IMR-90 (cell line): ENCODE data around the gene EMC1. TPM values are rescaled to one million over a fixed set of nuclear protein-coding genes. Genes with fewer than 3 reads are reported as not detected.

ENCODE experiments used
- ATAC-seq: fragments of 200-7000 bp; cut with Tn5 transposase; 2 replicates; pipeline ENCODE4 v1.9.1; 2020; ENCODE audit warnings: low read depth, mild to moderate bottlenecking, moderate library complexity
- BruUV-seq: library from RNA; stranded (reverse); fragments of 400-500 nt; replicated peaks from 2 replicates; lab custom pipeline; 2021; lab: Mats Ljungman, UMichigan
- CTCF ChIA-PET: fragments of 300-600 bp; formaldehyde crosslinking; extraction: SDS; loops from one replicate; lab custom pipeline; 2021; ENCODE audit warnings: antibody characterized with exemption; lab: Yijun Ruan, JAX
- POLR2A ChIA-PET: fragments of 300-600 bp; sonication (Branson Sonifier 250); formaldehyde crosslinking; loops from one replicate; lab custom pipeline; 2022; ENCODE audit warnings: antibody characterized with exemption; ENCODE audit not compliant: unreplicated experiment; lab: Charles Lee
- DNase-seq: peaks from one replicate; pipeline ENCODE4 v3.0.0; 2013
- H2AFZ ChIP-seq: replicated peaks from 2 replicates; pipeline ENCODE3; 2013; ENCODE audit warnings: low read length, mild to moderate bottlenecking; ENCODE audit not compliant: poor library complexity
- H2AK5ac ChIP-seq: 2 replicates; pipeline ENCODE4 v1.6.1; 2013; ENCODE audit warnings: low read depth, low read length, inconsistent platforms
- H2AK9ac ChIP-seq: replicated peaks from 2 replicates; pipeline ENCODE3; 2013; ENCODE audit warnings: mild to moderate bottlenecking, low read depth, low read length, moderate library complexity; ENCODE audit not compliant: poor library complexity
- H2BK120ac ChIP-seq: 2 replicates; pipeline ENCODE4 v1.6.1; 2013; ENCODE audit warnings: low read depth, low read length, inconsistent platforms
- H2BK15ac ChIP-seq: 3 replicates; pipeline ENCODE4 v1.6.1; 2013; ENCODE audit warnings: low read depth, low read length, inconsistent platforms
- H2BK20ac ChIP-seq: 2 replicates; pipeline ENCODE4 v1.6.1; 2013; ENCODE audit warnings: low read depth, mild to moderate bottlenecking, inconsistent platforms, low read length, moderate library complexity
- H2BK5ac ChIP-seq: 2 replicates; pipeline ENCODE4 v1.6.1; 2013; ENCODE audit warnings: mild to moderate bottlenecking, low read depth, low read length, inconsistent platforms; ENCODE audit not compliant: poor library complexity, severe bottlenecking
- H3K14ac ChIP-seq: replicated peaks from 2 replicates; pipeline ENCODE4 v1.6.1; 2013; ENCODE audit warnings: low read depth, low read length, inconsistent platforms
- H3K18ac ChIP-seq: 2 replicates; pipeline ENCODE4 v1.6.1; 2013; ENCODE audit warnings: low read depth, low read length, control low read depth
- H3K23ac ChIP-seq: 2 replicates; pipeline ENCODE4 v1.6.1; 2013; ENCODE audit warnings: low read depth, low read length, inconsistent platforms
- H3K27ac ChIP-seq: 2 replicates; pipeline ENCODE4 v1.5.1; 2013; ENCODE audit warnings: mild to moderate bottlenecking, control low read depth, low read length; ENCODE audit not compliant: insufficient read depth
- H3K27me3 ChIP-seq: 2 replicates; pipeline ENCODE4 v1.6.1; 2013; ENCODE audit warnings: low read length; ENCODE audit not compliant: control insufficient read depth, insufficient read depth
- H3K36me3 ChIP-seq: 2 replicates; pipeline ENCODE4 v1.6.1; 2013; ENCODE audit warnings: low read length, mixed read lengths; ENCODE audit not compliant: control insufficient read depth, insufficient read depth
- H3K4ac ChIP-seq: 2 replicates; pipeline ENCODE4 v1.6.1; 2013; ENCODE audit warnings: low read depth, low read length, inconsistent platforms
- H3K4me1 ChIP-seq: 2 replicates; pipeline ENCODE4 v1.6.1; 2013; ENCODE audit warnings: low read length, mixed read lengths; ENCODE audit not compliant: control insufficient read depth, insufficient read depth
- H3K4me2 ChIP-seq: 2 replicates; pipeline ENCODE4 v1.6.1; 2013; ENCODE audit warnings: low read depth, mild to moderate bottlenecking, control low read depth, low read length, moderate library complexity
- H3K4me3 ChIP-seq: 2 replicates; pipeline ENCODE4 v1.5.1; 2013; ENCODE audit warnings: low read depth, mild to moderate bottlenecking, control low read depth, low read length, moderate library complexity; ENCODE audit not compliant: insufficient read depth
- H3K56ac ChIP-seq: 2 replicates; pipeline ENCODE4 v1.6.1; 2013; ENCODE audit warnings: low read length, inconsistent platforms; ENCODE audit not compliant: insufficient read depth; ENCODE audit errors: extremely low read depth
- H3K79me1 ChIP-seq, 2 experiments: 2 replicates each; pipeline ENCODE4 v1.6.1; 2013; ENCODE audit warnings: low read length in 2 of 2, inconsistent platforms in 1 of 2, low read depth in 1 of 2
- H3K9ac ChIP-seq: 2 replicates; pipeline ENCODE4 v1.6.1; 2013; ENCODE audit warnings: low read depth, low read length, control low read depth
- H3K9me1 ChIP-seq: 2 replicates; pipeline ENCODE4 v1.6.1; 2013; ENCODE audit warnings: low read length, inconsistent platforms; ENCODE audit not compliant: insufficient read depth
- H3K9me3 ChIP-seq: 2 replicates; pipeline ENCODE4 v1.6.1; 2013; ENCODE audit warnings: low read length; ENCODE audit not compliant: control insufficient read depth, insufficient read depth
- H4K20me1 ChIP-seq: 2 replicates; pipeline ENCODE4 v1.6.1; 2013; ENCODE audit warnings: low read length, inconsistent platforms; ENCODE audit not compliant: insufficient read depth
- H4K5ac ChIP-seq: 2 replicates; pipeline ENCODE4 v1.6.1; 2013; ENCODE audit warnings: mild to moderate bottlenecking, low read depth, low read length, control low read depth
- H4K8ac ChIP-seq, 2 experiments: 2 replicates each; pipeline ENCODE4 v1.6.1; 2013; ENCODE audit warnings: low read depth in 2 of 2, low read length in 2 of 2, control low read depth in 1 of 2, inconsistent platforms in 1 of 2
- H4K91ac ChIP-seq: 2 replicates; pipeline ENCODE4 v1.6.1; 2013; ENCODE audit warnings: low read depth, low read length, inconsistent platforms; ENCODE audit not compliant: insufficient read depth
- MXI1 ChIP-seq: IDR thresholded peaks from 2 replicates; pipeline ENCODE4 v1.6.1; 2012; ENCODE audit warnings: low read depth, mild to moderate bottlenecking, low read length, moderate library complexity, borderline replicate concordance
- RAD21 ChIP-seq: IDR thresholded peaks from 2 replicates; pipeline ENCODE4 v1.6.1; 2012; ENCODE audit warnings: low read length, improper control_type of control experiment
- RFX5 ChIP-seq: IDR thresholded peaks from 2 replicates; pipeline ENCODE4 v1.8.0; 2012; ENCODE audit warnings: low read depth, mild to moderate bottlenecking, low read length, moderate library complexity
- WGBS, 2 experiments: methylation state at CpG; one replicate each; pipeline versions ENCODE4 v1.1.5 to v1.1.7; 2013; ENCODE audit warnings: missing lambda C conversion rate in 2 of 2; ENCODE audit not compliant: insufficient read length in 1 of 2; ENCODE audit errors: extremely low coverage in 2 of 2; 5-methylcytosine and 5-hydroxymethylcytosine counted together
- dilution Hi-C: fragments of 300-500 bp; cut with HindIII; formaldehyde crosslinking; loops from one replicate; pipeline ENCODE4 v1.14.3; 2018; ENCODE audit warnings: low sequenced_read_pairs; ENCODE audit not compliant: unreplicated experiment
- in situ Hi-C: fragments of 300-500 bp; cut with MboI; formaldehyde crosslinking; loops from 3 replicates; pipeline ENCODE4 v1.14.3; 2019; ENCODE audit warnings: low sequenced_read_pairs, inconsistent platforms, mixed read lengths
- intact Hi-C: fragments of 100-400 bp; cut with micrococcal nuclease; formaldehyde crosslinking; loops from 2 replicates; pipeline ENCODE4 v1.10.0; 2022
- polyA plus RNA-seq, 3 experiments: library from polyadenylated mRNA; depleted of rRNA; stranded (reverse); fragments of >200 nt; gene quantifications; 2 replicates each; pipeline ENCODE4 v1.2.3, GENCODE V29; 2012; ENCODE audit warnings: low replicate concordance in 1 of 3
- total RNA-seq: library from RNA; depleted of rRNA; stranded (reverse); fragments of >200 nt; gene quantifications from 2 replicates; pipeline ENCODE4 v1.2.3, GENCODE V29; 2012

EMC1 gene
- total and polyA plus RNA-seq, 2 of the 4 experiments (the other 2 are of a cell fraction), result 65.4 to 114 TPM

GRCh38 chr1:19250629-19251304, 557 bp downstream of the EMC1 start:
- H3K9me3 ChIP-seq, result no peaks in the 10 kb centered on the region
- peak overlapping the region; percentile 87; the same call in 1 of the 2 replicates for H3K4ac ChIP-seq
- H3K9me1 ChIP-seq, result peaks cover 6% of the 10 kb centered on the region
- 0 out of 2 replicates have a peak overlapping the region, but pooled peaks have one; percentile 90 for H3K14ac ChIP-seq
- H4K8ac ChIP-seq, result peak overlapping the region; percentile 96 to 99
- no peak for TF ChIP-seq RFX5
- no peak for TF ChIP-seq RAD21
- TF ChIP-seq MXI1, result no peak
- H4K5ac ChIP-seq, result peak overlapping the region; percentile 99; the same call in 1 of the 2 replicates
- in situ Hi-C loops, result loop anchor here (5.0 kb wide), 1 partner anchor 402 kb away; no protein-coding TSS in a partner anchor
- H2BK5ac ChIP-seq, result no peak overlapping the region
- H2AK9ac ChIP-seq, result peak overlapping the region; percentile 94
- H3K56ac ChIP-seq, result peak overlapping the region; percentile 92
- 0 out of 2 replicates have a peak, but pooled peaks cover 2% of the 10 kb centered on the region for H3K4me1 ChIP-seq
- H4K20me1 ChIP-seq, result peaks cover 19% of the 10 kb centered on the region
- no peak overlapping the region for H2BK120ac ChIP-seq
- H2BK20ac ChIP-seq, result no peak overlapping the region
- ATAC-seq, result no peak
- peak overlapping the region; percentile 87 for H3K4me3 ChIP-seq
- peak overlapping the region; percentile 96 for H3K27ac ChIP-seq
- H3K9ac ChIP-seq, result peak overlapping the region; percentile 99
- dilution Hi-C loops, result no loop called here
- H3K27me3 ChIP-seq, result no peaks in the 10 kb centered on the region
- peak overlapping the region; percentile 97 for H4K91ac ChIP-seq
- H2AFZ ChIP-seq, result peak overlapping the region; percentile 100
- intact Hi-C loops, result loop anchor here (5.0 kb wide), 2 partner anchors 62 to 402 kb away; partner anchors contain the start of genes AKR7A2 and SLC66A1
- H3K18ac ChIP-seq, result no peak overlapping the region
- POLR2A ChIA-PET, result no interaction called here
- peaks cover 34 to 66% of the 10 kb centered on the region in 2 experiments for H3K79me1 ChIP-seq
- H3K4me2 ChIP-seq, result peak overlapping the region; percentile 93
- no peak overlapping the region for H2BK15ac ChIP-seq
- peaks cover 7% of the 10 kb centered on the region for H3K36me3 ChIP-seq
- WGBS, 2 experiments, result 0% methylated on average over 2 of the region's 14 CpGs; no CpG with 5 or more reads in 1 of the 2 experiments
- CTCF ChIA-PET, result interaction anchor here (0.6 to 1.1 kb wide), 2 partner anchors 10 to 150 kb away, joined by 3 to 4 read pairs; no protein-coding TSS in a partner anchor
- peak overlapping the region; percentile 53; the same call in 1 of the 2 replicates for H2AK5ac ChIP-seq
- no peak for DNase-seq
- TSS peak; percentile 75 for BruUV-seq
- H3K23ac ChIP-seq, result 0 out of 2 replicates have a peak overlapping the region, but pooled peaks have one; percentile 72
